Loucy (cell line): ENCODE results near the gene CTSE.

Experiments
- H2AFZ ChIP-seq: fragments of 200-600 bp; sonication (generic); 2 replicates; pipeline ENCODE4 v1.6.0; 2016; ENCODE audit warnings: antibody characterized with exemption, mild to moderate bottlenecking, low read length, moderate library complexity
- H3F3A ChIP-seq: fragments of 200-600 bp; 2 replicates; pipeline ENCODE4 v1.6.0; 2016; ENCODE audit warnings: antibody characterized with exemption, low read depth, mild to moderate bottlenecking
- H3K27me3 ChIP-seq: fragments of 200-600 bp; sonication (generic); 2 replicates; pipeline ENCODE4 v1.6.1; 2014; ENCODE audit warnings: low read length, mild to moderate bottlenecking; ENCODE audit not compliant: insufficient read depth, poor library complexity, severe bottlenecking
- H3K36me3 ChIP-seq: fragments of 200-600 bp; sonication (generic); 2 replicates; pipeline ENCODE4 v1.6.1; 2016; ENCODE audit warnings: low read length; ENCODE audit not compliant: insufficient read depth
- H3K4me1 ChIP-seq: fragments of 200-600 bp; sonication (generic); 2 replicates; pipeline ENCODE4 v1.5.1; 2014; ENCODE audit warnings: low read length, mild to moderate bottlenecking; ENCODE audit not compliant: insufficient read depth, poor library complexity, severe bottlenecking
- H3K4me2 ChIP-seq: fragments of 200-600 bp; sonication (generic); 2 replicates; pipeline ENCODE4 v1.6.0; 2014; ENCODE audit warnings: antibody characterized with exemption, low read length, low read depth, mild to moderate bottlenecking; ENCODE audit not compliant: poor library complexity, severe bottlenecking
- H3K4me3 ChIP-seq: fragments of 200-600 bp; sonication (generic); 2 replicates; pipeline ENCODE4 v1.5.1; 2014; ENCODE audit warnings: low read length, mild to moderate bottlenecking, mixed read lengths; ENCODE audit not compliant: poor library complexity, severe bottlenecking
- H3K79me2 ChIP-seq: fragments of 200-600 bp; sonication (generic); 2 replicates; pipeline ENCODE4 v1.6.1; 2014; ENCODE audit warnings: low read length; ENCODE audit not compliant: insufficient read depth
- H3K9ac ChIP-seq: fragments of 200-600 bp; sonication (generic); 2 replicates; pipeline ENCODE4 v1.6.0; 2014; ENCODE audit warnings: mild to moderate bottlenecking, low read depth, low read length, moderate library complexity; ENCODE audit not compliant: poor library complexity, severe bottlenecking
- H3K9me2 ChIP-seq: fragments of 200-600 bp; sonication (generic); replicated peaks from 2 replicates; pipeline ENCODE4 v1.6.1; 2016; ENCODE audit warnings: low read depth, low read length, mixed read lengths
- H3K9me3 ChIP-seq: fragments of 200-600 bp; sonication (generic); 2 replicates; pipeline ENCODE4 v1.6.1; 2014; ENCODE audit warnings: mild to moderate bottlenecking, antibody characterized with exemption, low read length, low read depth; ENCODE audit not compliant: insufficient read depth
- H4K20me1 ChIP-seq: fragments of 200-600 bp; sonication (generic); 2 replicates; pipeline ENCODE4 v1.6.0; 2014; ENCODE audit warnings: antibody characterized with exemption, low read length, mild to moderate bottlenecking; ENCODE audit not compliant: insufficient read depth, poor library complexity, severe bottlenecking
- EZH2phosphoT487 ChIP-seq: fragments of 200-600 bp; IDR thresholded peaks from 2 replicates; pipeline ENCODE4 v1.6.1; 2018; ENCODE audit warnings: antibody characterized with exemption, mild to moderate bottlenecking, moderate library complexity, borderline replicate concordance
- TF ChIP-seq, protein P1 (sequence below): fragments of 200-600 bp; sonication (generic); conservative IDR thresholded peaks from 2 replicates; pipeline ENCODE4 v1.5.1; 2014; ENCODE audit warnings: mild to moderate bottlenecking, antibody characterized with exemption, low read length

CTSE gene

GRCh38 chr1:206023695-206024094 lies at the start of gene CTSE:
Gene CTSE, minus strand, starts transcription at chr1:206023895. Its CDS starts 104 bp downstream, at chr1:206023791.
- Histone ChIP-seq H3K27me3 (no peaks in the 10 kb centered on the region), H3K9me3 (no peaks in the 10 kb centered on the region), H3K4me3 (no peak within 1 kb of the TSS), H4K20me1 (no peaks in the 10 kb centered on the region), H3F3A (no peaks in the 10 kb centered on the region), H3K4me1 (peaks cover 11% of the 10 kb centered on the region), H2AFZ (no peak within 1 kb of the TSS), H3K9me2 (no peaks in the 10 kb centered on the region), H3K4me2 (no peak within 1 kb of the TSS), H3K9ac (no peak within 1 kb of the TSS), H3K36me3 (no peaks in the 10 kb centered on the region), H3K79me2 (no peaks in the 10 kb centered on the region)
- TF ChIP-seq EZH2phosphoT487: no peak
- TF ChIP-seq, protein P1, sequence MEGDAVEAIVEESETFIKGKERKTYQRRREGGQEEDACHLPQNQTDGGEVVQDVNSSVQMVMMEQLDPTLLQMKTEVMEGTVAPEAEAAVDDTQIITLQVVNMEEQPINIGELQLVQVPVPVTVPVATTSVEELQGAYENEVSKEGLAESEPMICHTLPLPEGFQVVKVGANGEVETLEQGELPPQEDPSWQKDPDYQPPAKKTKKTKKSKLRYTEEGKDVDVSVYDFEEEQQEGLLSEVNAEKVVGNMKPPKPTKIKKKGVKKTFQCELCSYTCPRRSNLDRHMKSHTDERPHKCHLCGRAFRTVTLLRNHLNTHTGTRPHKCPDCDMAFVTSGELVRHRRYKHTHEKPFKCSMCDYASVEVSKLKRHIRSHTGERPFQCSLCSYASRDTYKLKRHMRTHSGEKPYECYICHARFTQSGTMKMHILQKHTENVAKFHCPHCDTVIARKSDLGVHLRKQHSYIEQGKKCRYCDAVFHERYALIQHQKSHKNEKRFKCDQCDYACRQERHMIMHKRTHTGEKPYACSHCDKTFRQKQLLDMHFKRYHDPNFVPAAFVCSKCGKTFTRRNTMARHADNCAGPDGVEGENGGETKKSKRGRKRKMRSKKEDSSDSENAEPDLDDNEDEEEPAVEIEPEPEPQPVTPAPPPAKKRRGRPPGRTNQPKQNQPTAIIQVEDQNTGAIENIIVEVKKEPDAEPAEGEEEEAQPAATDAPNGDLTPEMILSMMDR: no peak

DNA sequence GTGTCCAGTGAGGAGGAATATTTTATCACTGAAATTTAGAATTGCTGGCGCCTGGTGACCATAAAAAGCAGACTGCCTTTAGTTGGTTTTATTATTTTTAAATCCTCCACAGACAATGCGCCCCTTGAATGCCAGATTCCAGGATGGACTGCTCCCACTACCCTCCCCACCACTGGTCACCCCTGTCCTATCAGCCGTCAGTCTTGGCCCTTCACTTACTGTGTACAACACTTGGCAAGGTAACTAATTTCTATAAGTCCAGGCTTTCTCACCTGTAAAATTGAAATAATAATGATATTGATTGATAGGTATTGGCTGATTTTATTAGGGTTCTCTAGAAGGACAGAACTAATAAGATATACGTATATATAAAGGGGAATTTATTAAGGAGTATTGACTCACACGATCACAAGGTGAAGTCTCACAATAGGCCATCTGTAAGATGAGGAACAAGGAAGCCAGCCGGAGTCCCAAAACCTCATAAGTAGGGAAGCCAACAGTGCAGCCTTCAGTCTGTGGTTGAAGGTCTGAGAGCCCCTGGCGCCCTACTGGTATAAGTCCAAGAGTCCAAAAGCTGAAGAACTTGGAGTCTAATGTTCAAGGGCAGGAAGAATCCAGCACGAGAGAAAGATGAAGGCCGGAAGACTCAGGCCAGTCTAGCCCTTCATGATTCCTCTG lies 47.1 kb upstream of the CTSE start:
- H3K9ac ChIP-seq: no peak overlapping the region
- TF ChIP-seq EZH2phosphoT487: no peak
- TF ChIP-seq, protein P1: no peak
- no peaks in the 10 kb centered on the region for H3K36me3 ChIP-seq

GRCh38 chr1:206068314-206068713 lies 44.6 kb upstream of the CTSE start:
- no peaks in the 10 kb centered on the region for H4K20me1 ChIP-seq
- no peaks in the 10 kb centered on the region for H3K27me3 ChIP-seq
- no peaks in the 10 kb centered on the region for H3K36me3 ChIP-seq
- no peaks in the 10 kb centered on the region for H3K9me3 ChIP-seq
- H3K9ac ChIP-seq: peak overlapping the region; percentile 31
- peaks cover 25% of the 10 kb centered on the region for H3K4me1 ChIP-seq
- H3F3A ChIP-seq: no peaks in the 10 kb centered on the region
- no peaks in the 10 kb centered on the region for H3K79me2 ChIP-seq
- no peak for TF ChIP-seq EZH2phosphoT487
- TF ChIP-seq, protein P1: no peak
- no peak overlapping the region for H3K4me3 ChIP-seq
- peak overlapping the region; percentile 19 for H3K4me2 ChIP-seq
- no peaks in the 10 kb centered on the region for H3K9me2 ChIP-seq
- H2AFZ ChIP-seq: no peak overlapping the region

More for the DNA sequence above, 47.1 kb upstream of the CTSE start:
- H3K4me2 ChIP-seq: no peak overlapping the region
- H3F3A ChIP-seq: no peaks in the 10 kb centered on the region
- peaks cover 42% of the 10 kb centered on the region for H3K4me1 ChIP-seq
- no peaks in the 10 kb centered on the region for H3K9me2 ChIP-seq
- H3K27me3 ChIP-seq: no peaks in the 10 kb centered on the region
- no peaks in the 10 kb centered on the region for H4K20me1 ChIP-seq
- H3K79me2 ChIP-seq: no peaks in the 10 kb centered on the region
- no peak overlapping the region for H3K4me3 ChIP-seq
- H2AFZ ChIP-seq: no peak overlapping the region
- no peaks in the 10 kb centered on the region for H3K9me3 ChIP-seq
